H1 (cell line): ENCODE data around the gene MDH1. TPM values are rescaled to one million over a fixed set of nuclear protein-coding genes. Genes with fewer than 3 reads are reported as not detected.

Experiments used
- ASH2L ChIP-seq: fragments of 200-600, 300-600 bp; sonication (generic); IDR thresholded peaks from one replicate; pipeline ENCODE4 v1.7.1; 2017; ENCODE audit warnings: low read length
- FOSL1 ChIP-seq: IDR thresholded peaks from 2 replicates; pipeline ENCODE4 v1.6.1; 2011; ENCODE audit warnings: mild to moderate bottlenecking, low read depth, low read length, moderate library complexity; ENCODE audit not compliant: insufficient read depth
- KDM1A ChIP-seq: fragments of 200-600, 300-600 bp; sonication (generic); IDR thresholded peaks from 2 replicates; pipeline ENCODE4 v1.7.1; 2016; ENCODE audit warnings: mild to moderate bottlenecking, low read length, borderline replicate concordance
- POLR2AphosphoS5 ChIP-seq: IDR thresholded peaks from 2 replicates; pipeline ENCODE4 v1.6.1; 2011; ENCODE audit warnings: low read depth, low read length
- SIN3A ChIP-seq, 2 experiments: IDR thresholded peaks in 1 of 2; conservative IDR thresholded peaks in 1 of 2; 2 replicates each; pipeline ENCODE4 v1.6.1; 2011 to 2012; ENCODE audit warnings: low read length in 2 of 2, improper control_type of control experiment in 1 of 2, low read depth in 1 of 2, mild to moderate bottlenecking in 1 of 2
- SIRT6 ChIP-seq: IDR thresholded peaks from one replicate; pipeline ENCODE4 v1.7.1; 2012; ENCODE audit warnings: low read length, inconsistent platforms
- TAF1 ChIP-seq: IDR thresholded peaks from 2 replicates; pipeline ENCODE4 v1.6.1; 2011; ENCODE audit warnings: mild to moderate bottlenecking, low read depth, low read length
- polyA plus RNA-seq, 7 experiments: library from polyadenylated mRNA; depleted of rRNA in 3 of 7; stranded (reverse) in 5 of 7; unstranded in 2 of 7; fragments of >200 nt in 5 of 7; fragments of 200-250 nt in 2 of 7; gene quantifications; 1 replicate in 5 of 7; 2 replicates in 1 of 7; 4 replicates in 1 of 7; pipeline versions ENCODE4 v1.2.1 to v1.2.3, GENCODE V29; 2011 to 2013; ENCODE audit warnings: missing spikeins in 2 of 7, mixed read lengths in 2 of 7
- total RNA-seq: library from RNA; stranded (reverse); fragmentation: NEBNext Ultra II Directional; extraction: Animal tissue kit (Norgen Biotek cat#: 25700); gene quantifications from 2 replicates; pipeline ENCODE4 v1.2.1, GENCODE V29; 2021
- TF ChIP-seq, protein P1 (sequence below): IDR thresholded peaks from 2 replicates; pipeline ENCODE4 v1.6.1; 2012; ENCODE audit warnings: inconsistent platforms
- TF ChIP-seq, protein P2 (sequence below): IDR thresholded peaks from 2 replicates; pipeline ENCODE4 v1.6.1; 2012; ENCODE audit warnings: inconsistent platforms
- TF ChIP-seq, protein P3 (sequence below): IDR thresholded peaks from 2 replicates; pipeline ENCODE4 v1.6.1; 2011; ENCODE audit warnings: low read depth, mild to moderate bottlenecking, low read length; ENCODE audit not compliant: insufficient read depth

MDH1 gene
- total and polyA plus RNA-seq, 2 of the 8 experiments (the other 6 are each of a cell fraction or from before 2014, with no cell fraction given) = 353 to 376 TPM

DNA sequence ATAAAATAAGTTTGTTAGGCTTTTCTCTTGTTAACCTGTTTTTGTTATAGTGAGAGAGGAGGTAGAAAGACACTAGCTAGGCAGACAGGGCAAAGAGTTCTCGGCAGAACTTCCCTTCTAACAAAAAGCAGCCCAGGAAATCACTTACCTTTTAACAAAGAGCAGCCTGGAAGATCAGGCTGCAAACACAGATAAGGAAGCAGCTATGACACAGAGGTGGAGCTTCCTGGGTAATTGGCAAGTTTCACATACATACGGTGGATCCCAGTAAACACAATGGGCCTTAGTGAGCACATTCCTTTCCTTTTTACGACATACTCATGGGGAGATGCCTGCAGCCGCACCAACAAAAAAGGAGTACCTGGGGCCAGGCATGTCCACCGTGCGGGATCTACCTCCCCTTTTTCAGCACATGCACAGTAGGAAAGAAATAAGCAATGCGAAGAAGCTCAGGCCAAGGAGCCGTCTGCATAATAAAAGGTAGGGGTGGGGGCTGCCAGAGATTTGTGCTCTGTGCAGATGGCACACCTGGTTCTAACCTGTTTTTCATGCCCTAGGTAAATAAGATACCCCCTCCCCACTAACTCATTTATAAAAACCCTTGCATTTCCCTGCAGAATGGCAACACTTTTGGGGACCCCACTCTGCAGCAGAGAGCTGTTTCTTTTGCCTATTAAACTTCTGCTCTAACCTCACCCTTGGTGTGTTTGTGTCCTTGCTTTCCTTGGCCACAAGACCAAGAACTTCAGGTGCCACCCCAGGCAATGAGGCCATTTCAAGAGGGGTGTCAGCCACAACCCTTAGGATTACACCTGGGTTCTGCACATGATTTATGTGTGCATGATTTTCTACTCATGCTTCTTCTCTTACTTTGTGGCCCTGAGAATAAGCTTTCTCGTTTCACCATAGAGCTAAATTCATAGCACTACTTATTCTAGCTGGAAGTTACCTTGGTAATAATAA, 26.5 kb downstream of the MDH1 start (continued):
- TF ChIP-seq, protein P1, sequence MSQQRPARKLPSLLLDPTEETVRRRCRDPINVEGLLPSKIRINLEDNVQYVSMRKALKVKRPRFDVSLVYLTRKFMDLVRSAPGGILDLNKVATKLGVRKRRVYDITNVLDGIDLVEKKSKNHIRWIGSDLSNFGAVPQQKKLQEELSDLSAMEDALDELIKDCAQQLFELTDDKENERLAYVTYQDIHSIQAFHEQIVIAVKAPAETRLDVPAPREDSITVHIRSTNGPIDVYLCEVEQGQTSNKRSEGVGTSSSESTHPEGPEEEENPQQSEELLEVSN = peak; percentile 37; the same call in 1 of the 2 replicates
- TF ChIP-seq, protein P2, sequence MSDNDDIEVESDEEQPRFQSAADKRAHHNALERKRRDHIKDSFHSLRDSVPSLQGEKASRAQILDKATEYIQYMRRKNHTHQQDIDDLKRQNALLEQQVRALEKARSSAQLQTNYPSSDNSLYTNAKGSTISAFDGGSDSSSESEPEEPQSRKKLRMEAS = peak; percentile 68
- TF ChIP-seq SIRT6 = no peak
- TF ChIP-seq, protein P3, sequence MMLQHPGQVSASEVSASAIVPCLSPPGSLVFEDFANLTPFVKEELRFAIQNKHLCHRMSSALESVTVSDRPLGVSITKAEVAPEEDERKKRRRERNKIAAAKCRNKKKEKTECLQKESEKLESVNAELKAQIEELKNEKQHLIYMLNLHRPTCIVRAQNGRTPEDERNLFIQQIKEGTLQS = no peak
- TF ChIP-seq SIN3A (conservative IDR thresholded peaks at IDR 0.05 in 1 of 2, IDR thresholded peaks at IDR 0.05 in 1 of 2; ENCODE audit: low read depth in 1 of 2, low read length in 2 of 2) = no peak
- peak; percentile 57; the same call in 1 of the 2 replicates for TF ChIP-seq TAF1
- TF ChIP-seq KDM1A = no peak
- peak; percentile 71 for TF ChIP-seq POLR2AphosphoS5
- peak; percentile 86 for TF ChIP-seq ASH2L
- TF ChIP-seq FOSL1 = no peak
